Ascending aorta (tissue), 2 donors: ENCODE data around the gene SHC2. TPM values are rescaled to one million over a fixed set of nuclear protein-coding genes. Genes with fewer than 3 reads are reported as not detected.

Experiments used
- DNase-seq, 2 donors: peaks; one replicate each; pipeline ENCODE4 v3.0.0-alpha.2; 2019; ENCODE audit warnings: low spot score in 2 of 2
- H3K27ac ChIP-seq, 2 donors: fragments of 200-600 bp; sonication (generic); one replicate each; pipeline ENCODE4 v1.5.1; 2016 to 2017; ENCODE audit warnings: mild to moderate bottlenecking in 1 of 2
- H3K27me3 ChIP-seq: fragments of 200-600 bp; sonication (generic); one replicate; pipeline ENCODE4 v1.5.1; 2017
- H3K36me3 ChIP-seq, 2 donors: fragments of 200-600 bp; sonication (generic); one replicate each; pipeline ENCODE4 v1.5.1; 2016
- H3K4me1 ChIP-seq, 2 donors: fragments of 200-600 bp; sonication (generic); one replicate each; pipeline ENCODE4 v1.5.1; 2016 to 2017; ENCODE audit warnings: mild to moderate bottlenecking in 1 of 2
- H3K4me3 ChIP-seq, 2 donors: fragments of 200-600 bp; sonication (generic); one replicate each; pipeline ENCODE4 v1.5.1; 2016 to 2017; ENCODE audit warnings: mild to moderate bottlenecking in 1 of 2
- H3K9me3 ChIP-seq, 2 donors: fragments of 200-600 bp; sonication (generic); one replicate each; pipeline ENCODE4 v1.5.1; 2016
- CTCF ChIP-seq, 3 experiments: fragments of 200-600 bp in 2 of 3; fragments of 450-650 bp in 1 of 3; sonication (generic) in 2 of 3; IDR thresholded peaks; one replicate each; pipeline ENCODE4 v1.5.1; 2016 to 2019; ENCODE audit warnings: antibody characterized with exemption in 3 of 3, mild to moderate bottlenecking in 1 of 3, moderate library complexity in 1 of 3
- intact Hi-C: fragments of 100-400 bp; cut with DNase I; formaldehyde crosslinking; loops from one replicate; pipeline ENCODE4 v1.15.1; 2023
- total RNA-seq: library from RNA; depleted of rRNA; stranded (reverse); fragments of >200 nt; gene quantifications from one replicate; pipeline ENCODE4 v1.1.0, GENCODE V29; 2016

SHC2 gene
- total RNA-seq, 1 donor from 2014 or later: 51.2 TPM

DNA sequence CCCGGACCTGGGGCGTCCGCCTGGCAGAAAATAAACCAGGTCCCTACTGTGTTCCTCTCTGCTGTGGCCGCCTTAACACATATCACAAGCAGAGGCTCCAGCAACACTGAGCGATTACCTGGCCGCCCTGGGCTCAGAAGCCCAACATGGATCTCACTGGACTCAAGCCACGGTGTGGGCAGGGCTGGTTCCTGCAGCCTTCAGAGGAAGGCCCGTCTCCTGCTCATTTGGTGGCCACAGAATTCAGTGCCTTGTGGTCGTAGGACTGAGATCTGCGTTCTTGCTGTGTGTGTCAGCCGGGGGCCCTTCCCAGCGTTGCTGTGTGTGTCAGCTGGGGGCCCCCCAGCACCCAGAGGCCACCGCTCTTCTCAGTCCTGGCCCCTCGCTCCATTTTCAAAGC lies 82.1 kb downstream of the SHC2 start:
- Histone ChIP-seq H3K4me1 (no peaks in the 10 kb centered on the region), H3K9me3 (no peaks in the 10 kb centered on the region), H3K27me3 (no peaks in the 10 kb centered on the region), H3K36me3 (no peaks in the 10 kb centered on the region), H3K4me3 (no peak overlapping the region), H3K27ac (no peak overlapping the region)
- DNase-seq: peak in 1 of 2 donors; percentile 33
- no peak for TF ChIP-seq CTCF (IDR thresholded peaks at IDR 0.05)
- intact Hi-C loops: no loop called here

DNA sequence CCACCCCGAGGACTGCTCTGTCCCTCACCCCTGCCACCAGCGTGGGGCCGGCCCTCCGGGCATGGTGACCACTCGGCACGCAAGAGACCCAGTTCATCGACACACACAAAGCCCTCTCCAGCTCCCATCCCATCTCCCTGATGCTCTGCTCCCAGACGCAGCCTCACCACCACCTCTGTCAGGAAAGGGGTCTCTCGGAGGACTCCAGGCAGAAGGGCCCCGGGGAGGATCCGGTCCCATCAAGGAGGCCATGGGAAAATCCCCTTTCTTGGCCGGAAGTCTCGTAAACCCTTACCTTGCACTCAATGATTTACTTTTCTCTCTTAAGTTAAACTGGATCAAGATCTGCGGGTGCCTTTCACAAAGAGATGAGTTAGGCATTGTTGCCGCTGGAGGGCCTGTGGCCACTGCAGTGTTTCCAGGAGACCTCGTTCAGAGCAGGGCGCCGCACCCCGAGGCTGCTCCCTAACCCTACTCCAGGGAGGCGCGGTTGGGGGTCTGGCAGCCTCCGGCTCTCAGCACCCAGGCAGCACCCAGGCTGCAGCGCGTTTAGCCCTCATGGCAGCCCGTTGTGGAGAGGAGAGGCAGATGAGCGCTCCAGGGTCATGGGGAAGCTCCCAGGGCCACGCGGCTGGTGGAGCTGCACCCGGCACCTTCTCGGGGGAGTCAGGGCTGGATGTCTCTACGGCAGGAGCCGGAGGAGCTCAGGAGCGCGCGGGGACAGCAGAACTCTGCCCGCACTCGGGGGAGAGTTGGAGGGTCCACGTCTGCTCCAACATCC lies 82.8 kb downstream of the SHC2 start:
- no peak overlapping the region for H3K27ac ChIP-seq
- no peaks in the 10 kb centered on the region for H3K27me3 ChIP-seq
- no peaks in the 10 kb centered on the region for H3K4me1 ChIP-seq
- no peaks in the 10 kb centered on the region for H3K36me3 ChIP-seq
- no peaks in the 10 kb centered on the region for H3K9me3 ChIP-seq
- peak in 1 of 2 donors; percentile 57 for DNase-seq
- intact Hi-C loops: no loop called here
- H3K4me3 ChIP-seq: no peak overlapping the region
- no peak for TF ChIP-seq CTCF (IDR thresholded peaks at IDR 0.05)

DNA sequence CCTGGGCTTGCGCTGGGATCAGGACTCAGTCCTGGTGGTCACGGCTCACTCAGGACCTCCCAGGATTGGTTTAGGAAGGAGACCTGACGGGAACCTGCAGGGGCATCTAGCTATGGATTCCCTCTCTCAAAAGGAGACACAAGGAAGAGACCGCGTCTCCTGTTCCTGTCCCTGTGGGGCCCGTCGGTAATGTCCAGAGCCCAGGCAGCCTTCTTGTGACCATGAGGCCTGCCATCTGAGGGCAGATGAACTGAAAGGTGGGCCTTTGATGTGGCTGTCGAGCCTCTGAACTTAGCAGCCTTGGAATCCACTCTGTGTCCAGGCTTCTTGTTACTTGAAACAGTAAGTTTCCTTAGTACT lies 84.7 kb downstream of the SHC2 start:
- DNase-seq: peak in 1 of 2 donors; percentile 38
- intact Hi-C loops: no loop called here
- Histone ChIP-seq H3K27ac (no peak overlapping the region), H3K36me3 (no peaks in the 10 kb centered on the region), H3K27me3 (no peaks in the 10 kb centered on the region), H3K9me3 (no peaks in the 10 kb centered on the region), H3K4me1 (no peaks in the 10 kb centered on the region), H3K4me3 (no peak overlapping the region)
- no peak for TF ChIP-seq CTCF (IDR thresholded peaks at IDR 0.05)

DNA sequence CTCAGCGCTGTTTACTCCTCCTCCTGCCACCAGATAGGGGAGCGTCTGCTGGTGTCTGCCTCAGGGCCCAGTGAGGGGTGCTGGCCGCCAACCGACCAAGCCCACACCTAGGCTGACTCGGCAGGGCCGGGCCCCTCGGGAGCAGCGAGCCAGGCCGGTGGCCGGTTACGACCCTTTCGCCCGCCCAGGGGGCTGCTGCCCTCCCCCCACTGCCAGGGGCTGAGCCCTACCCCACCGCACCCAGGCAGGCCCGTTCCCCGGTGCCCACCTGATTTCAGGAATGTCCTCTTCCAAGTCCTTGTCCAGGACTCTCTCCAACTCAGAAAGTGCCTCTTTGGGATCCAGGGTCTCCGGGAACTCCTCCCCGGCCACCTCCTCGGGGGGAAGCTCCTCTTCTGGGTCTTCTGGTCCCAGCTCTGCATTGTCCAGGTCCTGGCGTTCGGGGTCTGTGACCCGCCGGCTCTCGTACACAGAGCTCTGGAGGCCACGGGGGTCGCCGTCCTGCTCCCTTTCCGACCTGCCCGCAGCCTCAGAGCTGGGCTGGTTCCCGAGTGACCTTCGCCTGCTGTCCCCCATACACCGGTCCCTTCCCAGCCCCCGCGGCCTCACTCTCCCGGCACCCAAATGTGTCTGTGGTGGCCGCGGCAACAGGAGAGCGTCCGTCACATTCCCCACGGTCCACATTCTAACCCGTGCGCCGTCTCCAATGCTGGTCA lies 85.3 kb downstream of the SHC2 start:
- no peak overlapping the region for H3K4me3 ChIP-seq
- TF ChIP-seq CTCF (IDR thresholded peaks at IDR 0.05): no peak
- no peaks in the 10 kb centered on the region for H3K36me3 ChIP-seq
- DNase-seq: peak in 1 of 2 donors; percentile 35
- no peaks in the 10 kb centered on the region for H3K27me3 ChIP-seq
- no peaks in the 10 kb centered on the region for H3K4me1 ChIP-seq
- intact Hi-C loops: no loop called here
- H3K27ac ChIP-seq: no peak overlapping the region
- no peaks in the 10 kb centered on the region for H3K9me3 ChIP-seq

- no peaks in the 10 kb centered on the region for H3K9me3 ChIP-seq
- no peaks in the 10 kb centered on the region for H3K4me1 ChIP-seq
- intact Hi-C loops: no loop called here
- DNase-seq: peak in 1 of 2 donors; percentile 30
- H3K4me3 ChIP-seq: no peak overlapping the region
- no peak overlapping the region for H3K27ac ChIP-seq
- no peak for TF ChIP-seq CTCF (IDR thresholded peaks at IDR 0.05)
- no peaks in the 10 kb centered on the region for H3K27me3 ChIP-seq
- no peaks in the 10 kb centered on the region for H3K36me3 ChIP-seq
Observed at GRCh38 chr19:374886-375235, 86.0 kb downstream of the SHC2 start.
